Measurements from ENCODE around the gene ATG7.

The ATG7 gene

GRCh38 chr3:11587766-11588165 is 315.6 kb downstream of the ATG7 start:
- TF ChIP-seq, protein P1, sequence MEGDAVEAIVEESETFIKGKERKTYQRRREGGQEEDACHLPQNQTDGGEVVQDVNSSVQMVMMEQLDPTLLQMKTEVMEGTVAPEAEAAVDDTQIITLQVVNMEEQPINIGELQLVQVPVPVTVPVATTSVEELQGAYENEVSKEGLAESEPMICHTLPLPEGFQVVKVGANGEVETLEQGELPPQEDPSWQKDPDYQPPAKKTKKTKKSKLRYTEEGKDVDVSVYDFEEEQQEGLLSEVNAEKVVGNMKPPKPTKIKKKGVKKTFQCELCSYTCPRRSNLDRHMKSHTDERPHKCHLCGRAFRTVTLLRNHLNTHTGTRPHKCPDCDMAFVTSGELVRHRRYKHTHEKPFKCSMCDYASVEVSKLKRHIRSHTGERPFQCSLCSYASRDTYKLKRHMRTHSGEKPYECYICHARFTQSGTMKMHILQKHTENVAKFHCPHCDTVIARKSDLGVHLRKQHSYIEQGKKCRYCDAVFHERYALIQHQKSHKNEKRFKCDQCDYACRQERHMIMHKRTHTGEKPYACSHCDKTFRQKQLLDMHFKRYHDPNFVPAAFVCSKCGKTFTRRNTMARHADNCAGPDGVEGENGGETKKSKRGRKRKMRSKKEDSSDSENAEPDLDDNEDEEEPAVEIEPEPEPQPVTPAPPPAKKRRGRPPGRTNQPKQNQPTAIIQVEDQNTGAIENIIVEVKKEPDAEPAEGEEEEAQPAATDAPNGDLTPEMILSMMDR (conservative IDR thresholded peaks at IDR 0.05; ENCODE audit: low read depth, low read length) = no peak
- no peak overlapping the region for H3K4me2 ChIP-seq
- H3K9ac ChIP-seq = no peak overlapping the region
- no peak overlapping the region for H3K4me3 ChIP-seq (IDR thresholded peaks at IDR 0.05; ENCODE audit: insufficient read depth, low read depth, low read length)
- H3K36me3 ChIP-seq (ENCODE audit: insufficient read depth) = no peaks in the 10 kb centered on the region
- no peak overlapping the region for H2AFZ ChIP-seq (ENCODE audit: low read depth)
- H3K27me3 ChIP-seq (ENCODE audit: insufficient read depth, low read depth) = no peaks in the 10 kb centered on the region
- no peaks in the 10 kb centered on the region for H4K20me1 ChIP-seq (ENCODE audit: insufficient read depth)
- no peak overlapping the region for H3K27ac ChIP-seq
- no peaks in the 10 kb centered on the region for H3K4me1 ChIP-seq (ENCODE audit: low read depth, poor library complexity, severe bottlenecking)
- no peaks in the 10 kb centered on the region for H3K79me2 ChIP-seq (ENCODE audit: insufficient read depth, low read depth)

DNA sequence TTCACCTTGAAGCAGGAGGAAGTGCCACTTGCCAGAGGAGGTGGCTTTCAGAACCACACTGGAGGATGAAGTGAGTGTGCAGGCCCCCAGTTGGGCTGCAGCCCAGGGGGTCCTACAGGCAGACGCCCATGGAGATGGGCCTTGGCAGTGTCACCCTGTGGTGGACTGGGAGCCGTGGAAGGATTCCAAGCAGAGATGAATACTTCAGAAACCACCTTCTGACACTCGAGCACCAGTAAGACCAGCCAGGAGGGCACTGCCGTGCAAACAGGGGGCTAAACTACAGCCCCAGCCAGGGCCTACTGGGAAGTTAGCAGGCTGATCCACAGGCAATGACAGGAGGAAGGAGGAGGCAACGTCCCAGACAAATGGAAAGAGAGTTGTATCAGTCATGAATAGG is 316.1 kb downstream of the ATG7 start:
- Histone ChIP-seq H2AFZ (ENCODE audit: low read depth) (no peak overlapping the region), H3K36me3 (ENCODE audit: insufficient read depth) (no peaks in the 10 kb centered on the region), H4K20me1 (ENCODE audit: insufficient read depth) (no peaks in the 10 kb centered on the region), H3K4me1 (ENCODE audit: low read depth, poor library complexity, severe bottlenecking) (no peaks in the 10 kb centered on the region), H3K4me2 (no peak overlapping the region), H3K79me2 (ENCODE audit: insufficient read depth, low read depth) (no peaks in the 10 kb centered on the region), H3K27ac (no peak overlapping the region), H3K9ac (no peak overlapping the region), H3K4me3 (IDR thresholded peaks at IDR 0.05; ENCODE audit: insufficient read depth, low read depth, low read length) (no peak overlapping the region), H3K27me3 (ENCODE audit: insufficient read depth, low read depth) (no peaks in the 10 kb centered on the region)
- TF ChIP-seq, protein P1 (conservative IDR thresholded peaks at IDR 0.05; ENCODE audit: low read depth, low read length) = no peak

DNA sequence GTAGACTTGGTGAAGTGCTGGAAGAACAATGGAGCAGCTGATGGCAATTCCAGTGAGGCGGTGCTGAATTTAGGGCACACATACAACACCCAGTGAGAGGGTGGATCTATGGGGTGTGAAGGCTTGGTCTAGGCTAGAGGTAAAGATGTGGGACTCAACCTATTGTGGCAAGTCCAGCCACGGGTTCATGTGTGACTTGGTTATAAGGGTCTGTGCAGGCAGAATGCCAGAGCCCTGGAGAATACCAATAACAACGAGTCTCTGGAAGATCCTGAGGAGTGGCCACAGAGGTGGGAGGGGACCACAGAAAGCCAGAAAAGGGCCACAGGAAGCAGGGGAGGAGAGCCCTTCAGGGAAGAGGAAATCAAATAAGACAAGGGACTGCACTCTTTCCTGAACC is 316.6 kb downstream of the ATG7 start:
- no peak overlapping the region for H3K4me2 ChIP-seq
- no peaks in the 10 kb centered on the region for H3K36me3 ChIP-seq (ENCODE audit: insufficient read depth)
- no peaks in the 10 kb centered on the region for H3K27me3 ChIP-seq (ENCODE audit: insufficient read depth, low read depth)
- no peak overlapping the region for H2AFZ ChIP-seq (ENCODE audit: low read depth)
- no peaks in the 10 kb centered on the region for H3K79me2 ChIP-seq (ENCODE audit: insufficient read depth, low read depth)
- H4K20me1 ChIP-seq (ENCODE audit: insufficient read depth) = no peaks in the 10 kb centered on the region
- no peak overlapping the region for H3K27ac ChIP-seq
- H3K9ac ChIP-seq = no peak overlapping the region
- H3K4me1 ChIP-seq (ENCODE audit: low read depth, poor library complexity, severe bottlenecking) = no peaks in the 10 kb centered on the region
- TF ChIP-seq, protein P1 (conservative IDR thresholded peaks at IDR 0.05; ENCODE audit: low read depth, low read length) = no peak
- H3K4me3 ChIP-seq (IDR thresholded peaks at IDR 0.05; ENCODE audit: insufficient read depth, low read depth, low read length) = no peak overlapping the region

DNA sequence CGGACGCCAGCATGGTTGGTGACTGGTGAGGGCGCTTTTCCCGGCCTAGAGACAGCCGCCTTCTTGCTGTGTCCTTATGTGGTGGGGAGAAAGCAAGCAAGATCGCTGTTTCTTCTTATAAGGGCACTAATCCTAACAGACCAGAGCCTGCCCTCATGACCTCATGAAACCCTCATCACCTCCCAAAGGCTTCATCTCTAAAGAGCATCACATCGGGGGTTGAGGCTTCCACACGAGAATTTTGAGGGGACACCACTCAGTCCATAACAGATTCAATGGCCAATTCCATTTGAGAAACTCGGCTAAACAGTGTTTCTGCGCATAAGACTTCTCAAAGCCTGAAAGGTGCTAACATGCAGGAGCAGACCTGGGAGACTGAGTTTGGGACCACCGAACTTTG is 317.5 kb downstream of the ATG7 start:
- H3K4me2 ChIP-seq = no peak overlapping the region
- H3K4me1 ChIP-seq (ENCODE audit: low read depth, poor library complexity, severe bottlenecking) = no peaks in the 10 kb centered on the region

More for the DNA sequence above, 317.5 kb downstream of the ATG7 start:
- Histone ChIP-seq H4K20me1 (ENCODE audit: insufficient read depth) (no peaks in the 10 kb centered on the region), H3K4me3 (IDR thresholded peaks at IDR 0.05; ENCODE audit: insufficient read depth, low read depth, low read length) (no peak overlapping the region), H3K9ac (no peak overlapping the region), H3K79me2 (ENCODE audit: insufficient read depth, low read depth) (no peaks in the 10 kb centered on the region), H2AFZ (ENCODE audit: low read depth) (no peak overlapping the region), H3K27ac (no peak overlapping the region), H3K36me3 (ENCODE audit: insufficient read depth) (no peaks in the 10 kb centered on the region), H3K27me3 (ENCODE audit: insufficient read depth, low read depth) (no peaks in the 10 kb centered on the region)
- TF ChIP-seq, protein P1 (conservative IDR thresholded peaks at IDR 0.05; ENCODE audit: low read depth, low read length) = no peak
